Gastroesophageal sphincter (tissue), 3 donors: ENCODE results near the gene IFT52.
"Not testable (repeated sequence)": the region's sequence is repeated elsewhere in the genome, so short reads cannot be mapped to it uniquely, and the experiment has no call there.

ENCODE experiments used
- EP300 ChIP-seq: sonication (generic); formaldehyde crosslinking; IDR thresholded peaks from one replicate; pipeline ENCODE4 v1.6.1; 2017; ENCODE audit warnings: antibody characterized with exemption, mild to moderate bottlenecking
- POLR2A ChIP-seq, 2 donors: fragments of 450-650 bp; IDR thresholded peaks; one replicate each; pipeline ENCODE4 v1.6.1; 2017; ENCODE audit warnings: antibody characterized with exemption in 2 of 2, mild to moderate bottlenecking in 2 of 2, moderate library complexity in 1 of 2
- POLR2AphosphoS5 ChIP-seq: sonication (generic); formaldehyde crosslinking; IDR thresholded peaks from one replicate; pipeline ENCODE4 v1.6.1; 2017; ENCODE audit warnings: antibody characterized with exemption
- TF ChIP-seq, protein P1 (sequence below), 4 experiments: fragments of 200-600 bp in 2 of 4; fragments of 450-650 bp in 2 of 4; sonication (generic) in 1 of 4; IDR thresholded peaks; one replicate each; pipeline ENCODE4 v1.5.1; 2017 to 2019; ENCODE audit warnings: antibody characterized with exemption in 4 of 4, mild to moderate bottlenecking in 2 of 4, moderate library complexity in 2 of 4

DNA sequence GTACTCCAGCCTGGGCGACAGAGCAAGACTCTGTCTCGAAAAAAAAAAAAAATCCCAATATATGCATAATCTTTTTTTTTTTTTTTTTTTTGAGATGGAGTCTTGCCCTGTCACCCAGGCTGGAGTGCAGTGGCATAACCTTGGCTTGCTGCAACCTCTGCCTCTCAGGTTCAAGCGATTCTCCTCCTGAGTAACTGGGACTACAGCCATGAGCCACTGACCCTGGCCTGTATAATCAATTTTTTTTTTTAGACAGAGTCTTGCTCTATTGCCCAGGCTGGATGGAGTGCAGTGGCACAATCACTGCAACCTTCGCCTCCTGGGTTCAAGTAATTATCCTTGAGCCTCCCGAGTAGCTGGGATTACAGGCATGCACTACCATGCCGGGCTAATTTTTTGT lies 64.4 kb downstream of the IFT52 start:
- TF ChIP-seq POLR2A (IDR thresholded peaks at IDR 0.05); EP300; POLR2AphosphoS5: not testable (repeated sequence)
- TF ChIP-seq, protein P1, sequence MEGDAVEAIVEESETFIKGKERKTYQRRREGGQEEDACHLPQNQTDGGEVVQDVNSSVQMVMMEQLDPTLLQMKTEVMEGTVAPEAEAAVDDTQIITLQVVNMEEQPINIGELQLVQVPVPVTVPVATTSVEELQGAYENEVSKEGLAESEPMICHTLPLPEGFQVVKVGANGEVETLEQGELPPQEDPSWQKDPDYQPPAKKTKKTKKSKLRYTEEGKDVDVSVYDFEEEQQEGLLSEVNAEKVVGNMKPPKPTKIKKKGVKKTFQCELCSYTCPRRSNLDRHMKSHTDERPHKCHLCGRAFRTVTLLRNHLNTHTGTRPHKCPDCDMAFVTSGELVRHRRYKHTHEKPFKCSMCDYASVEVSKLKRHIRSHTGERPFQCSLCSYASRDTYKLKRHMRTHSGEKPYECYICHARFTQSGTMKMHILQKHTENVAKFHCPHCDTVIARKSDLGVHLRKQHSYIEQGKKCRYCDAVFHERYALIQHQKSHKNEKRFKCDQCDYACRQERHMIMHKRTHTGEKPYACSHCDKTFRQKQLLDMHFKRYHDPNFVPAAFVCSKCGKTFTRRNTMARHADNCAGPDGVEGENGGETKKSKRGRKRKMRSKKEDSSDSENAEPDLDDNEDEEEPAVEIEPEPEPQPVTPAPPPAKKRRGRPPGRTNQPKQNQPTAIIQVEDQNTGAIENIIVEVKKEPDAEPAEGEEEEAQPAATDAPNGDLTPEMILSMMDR (IDR thresholded peaks at IDR 0.05) = not testable (repeated sequence)
